K562 (cell line): ENCODE measurements around the gene INO80E. TPM values are rescaled to one million over a fixed set of nuclear protein-coding genes. Genes with fewer than 3 reads are reported as not detected.

Source experiments
- ATAC-seq: fragments of 200-7000 bp; cut with Tn5 transposase; 3 replicates; pipeline ENCODE4 v1.9.1; 2020; ENCODE audit warnings: moderate library complexity
- BruUV-seq: library from RNA; stranded (reverse); fragments of 400-500 nt; replicated peaks from 2 replicates; lab custom pipeline; 2021; lab: Mats Ljungman, UMichigan
- CTCF ChIA-PET: fragments of 300-600 bp; formaldehyde crosslinking; extraction: SDS; loops from one replicate; lab custom pipeline; 2021; ENCODE audit warnings: low intra/inter-chr PET ratio; lab: Yijun Ruan, JAX
- POLR2A ChIA-PET: fragments of 300-600, 350-650 bp; sonication (Branson Sonifier 250); formaldehyde crosslinking; extraction: SDS; loops from one replicate; lab custom pipeline; 2021; ENCODE audit warnings: antibody characterized with exemption, inconsistent platforms; lab: Yijun Ruan, JAX
- DNase-seq, 4 experiments: peaks; one replicate each; pipeline versions ENCODE4 v3.0.0 to v3.0.0-alpha.2; 2011 to 2018; ENCODE audit warnings: low spot score in 3 of 4, mixed read lengths in 3 of 4; ENCODE audit errors: extremely low read depth in 1 of 4
- FAIRE-seq: peaks from 2 replicates; lab custom pipeline; 2011; peaks lifted over from hg19 to GRCh38; lab: Jason Lieb, UNC
- H2AFZ ChIP-seq: 2 replicates; pipeline ENCODE4 v1.6.0; 2011; ENCODE audit warnings: low read depth, low read length, control low read depth, inconsistent platforms
- H3K27ac ChIP-seq: fragments of 200-600 bp; 3 replicates; pipeline ENCODE4 v1.8.0; 2011; ENCODE audit warnings: low read depth, mild to moderate bottlenecking, control low read depth, inconsistent platforms, low read length, moderate library complexity, mixed read lengths; ENCODE audit errors: extremely low read depth
- H3K27me3 ChIP-seq, 2 experiments: fragments of 300-600 bp in 1 of 2; 2 replicates in 1 of 2; 3 replicates in 1 of 2; pipeline versions ENCODE4 v1.6.0 to v1.8.0; 2011; ENCODE audit warnings: inconsistent platforms in 2 of 2, low read length in 2 of 2, mild to moderate bottlenecking in 1 of 2, mixed read lengths in 1 of 2, moderate library complexity in 1 of 2; ENCODE audit not compliant: control insufficient read depth in 2 of 2, insufficient read depth in 2 of 2
- H3K36me3 ChIP-seq: fragments of 300-600 bp; 3 replicates; pipeline ENCODE4 v1.8.0; 2011; ENCODE audit warnings: mild to moderate bottlenecking, low read length, inconsistent platforms; ENCODE audit not compliant: control insufficient read depth, insufficient read depth
- H3K4me1 ChIP-seq, 2 experiments: fragments of 200-600 bp in 1 of 2; replicated peaks in 1 of 2; 2 replicates in 1 of 2; 3 replicates in 1 of 2; pipeline versions ENCODE4 v1.5.1 to v1.8.0; 2011; ENCODE audit warnings: inconsistent platforms in 2 of 2, low read length in 2 of 2, mild to moderate bottlenecking in 1 of 2, mixed read lengths in 1 of 2, moderate library complexity in 1 of 2; ENCODE audit not compliant: control insufficient read depth in 2 of 2, insufficient read depth in 2 of 2
- H3K4me2 ChIP-seq: 2 replicates; pipeline ENCODE4 v1.6.1; 2011; ENCODE audit warnings: low read length, control low read depth, inconsistent platforms, mixed read lengths; ENCODE audit not compliant: insufficient read depth
- H3K4me3 ChIP-seq: fragments of 200-600 bp; sonication (generic), shearing (Covaris generic); 2 replicates; pipeline ENCODE4 v1.5.1; 2016; ENCODE audit warnings: control low read depth, inconsistent platforms
- H3K79me2 ChIP-seq: fragments of 200-600 bp; 3 replicates; pipeline ENCODE4 v1.8.0; 2011; ENCODE audit warnings: low read length, inconsistent platforms; ENCODE audit not compliant: control insufficient read depth, insufficient read depth
- H3K9ac ChIP-seq, 2 experiments: 2 replicates each; pipeline versions ENCODE4 v1.6.0 to v1.6.1; 2011; ENCODE audit warnings: low read depth in 2 of 2, low read length in 2 of 2, control low read depth in 1 of 2, inconsistent platforms in 1 of 2, mild to moderate bottlenecking in 1 of 2, mixed read lengths in 1 of 2; ENCODE audit not compliant: insufficient read depth in 1 of 2
- H3K9me1 ChIP-seq: one replicate; pipeline ENCODE4 v1.6.0; 2011; ENCODE audit warnings: inconsistent platforms, mild to moderate bottlenecking, low read length, moderate library complexity; ENCODE audit not compliant: control insufficient read depth, insufficient read depth
- H3K9me3 ChIP-seq: replicated peaks from 2 replicates; pipeline ENCODE4 v1.5.1; 2011; ENCODE audit warnings: low read depth, low read length, inconsistent platforms; ENCODE audit not compliant: control insufficient read depth, insufficient read depth
- H4K20me1 ChIP-seq: replicated peaks from 2 replicates; pipeline ENCODE4 v1.6.1; 2011; ENCODE audit warnings: low read length, inconsistent platforms, mixed read lengths; ENCODE audit not compliant: control insufficient read depth, insufficient read depth
- ATF1 ChIP-seq, 2 experiments: fragments of 450-650 bp in 1 of 2; IDR thresholded peaks; 2 replicates each; pipeline ENCODE4 v1.6.1; 2016; ENCODE audit warnings: missing compliant biosample characterization in 1 of 2, missing genetic modification characterization in 1 of 2
- BCL6 ChIP-seq: fragments of 250-450 bp; sonication (Bioruptor Pico); IDR thresholded peaks from 2 replicates; pipeline ENCODE4 v1.4.0; 2020
- CUX1 ChIP-seq: fragments of 200-800 bp; sonication (Bioruptor generic); IDR thresholded peaks from 2 replicates; pipeline ENCODE4 v1.6.1; 2016; ENCODE audit warnings: missing genetic modification characterization, missing compliant biosample characterization
- E2F1 ChIP-seq: sonication (generic); formaldehyde crosslinking; IDR thresholded peaks from 2 replicates; pipeline ENCODE4 v1.8.1; 2023; ENCODE audit warnings: mild to moderate bottlenecking, missing genetic modification reagents, moderate library complexity
- KDM1A ChIP-seq, 2 experiments: fragments of 450-650 bp; IDR thresholded peaks; 2 replicates each; pipeline ENCODE4 v1.6.1; 2016; ENCODE audit warnings: mild to moderate bottlenecking in 2 of 2
- NFE2 ChIP-seq: IDR thresholded peaks from 2 replicates; pipeline ENCODE4 v1.6.1; 2014; ENCODE audit warnings: antibody characterized with exemption, low read depth
- RFX1 ChIP-seq: fragments of 450-650 bp; IDR thresholded peaks from 2 replicates; pipeline ENCODE4 v1.6.1; 2016; ENCODE audit warnings: mild to moderate bottlenecking, moderate library complexity
- STAT5B ChIP-seq: fragments of 250-450 bp; sonication (Bioruptor Pico); IDR thresholded peaks from 2 replicates; pipeline ENCODE4 v1.8.0; 2021; ENCODE audit warnings: mild to moderate bottlenecking, inconsistent platforms
- TAF1 ChIP-seq: IDR thresholded peaks from 2 replicates; pipeline ENCODE4 v1.6.1; 2011; ENCODE audit warnings: mild to moderate bottlenecking, low read length, moderate library complexity; ENCODE audit not compliant: insufficient read depth, control insufficient read depth, severe bottlenecking; ENCODE audit errors: extremely low read depth
- TEAD4 ChIP-seq, 2 experiments: sonication (generic) in 1 of 2; formaldehyde crosslinking in 1 of 2; IDR thresholded peaks; 2 replicates each; pipeline versions ENCODE4 v1.6.1 to v1.8.0; 2012 to 2022; ENCODE audit warnings: borderline replicate concordance in 1 of 2, inconsistent platforms in 1 of 2, low read length in 1 of 2, mild to moderate bottlenecking in 1 of 2, missing genetic modification reagents in 1 of 2
- ZBTB26 ChIP-seq: fragments of 450-650 bp; formaldehyde crosslinking; IDR thresholded peaks from 2 replicates; pipeline ENCODE4 v1.4.0; 2022; ENCODE audit warnings: missing genetic modification characterization
- ZNF316 ChIP-seq: fragments of 450-650 bp; IDR thresholded peaks from 2 replicates; pipeline ENCODE4 v1.6.1; 2016
- ZNF668 ChIP-seq: fragments of 250-450 bp; sonication (Bioruptor Pico); IDR thresholded peaks from 2 replicates; pipeline ENCODE4 v1.8.0; 2022; ENCODE audit warnings: mild to moderate bottlenecking, inconsistent platforms
- ZNF785 ChIP-seq: fragments of 250-450 bp; sonication (Bioruptor Pico); IDR thresholded peaks from 2 replicates; pipeline ENCODE4 v1.4.0; 2020; ENCODE audit warnings: mild to moderate bottlenecking
- ZNF830 ChIP-seq: fragments of 250-450 bp; sonication (Bioruptor Pico); IDR thresholded peaks from 2 replicates; pipeline ENCODE4 v1.5.0; 2021; ENCODE audit warnings: mild to moderate bottlenecking
- WGBS: fragments of 100-300 bp; shearing (Covaris generic); methylation state at CpG from one replicate; pipeline ENCODE4 v1.1.6; 2016; ENCODE audit warnings: low coverage, mixed read lengths; ENCODE audit not compliant: insufficient coverage; ENCODE audit errors: missing lambda C conversion rate; 5-methylcytosine and 5-hydroxymethylcytosine counted together
- in situ Hi-C: fragments of 300-500 bp; cut with MboI; formaldehyde crosslinking; loops from 4 replicates; pipeline ENCODE4 v1.15.0; 2018; ENCODE audit warnings: inconsistent platforms, mixed read lengths
- intact Hi-C: fragments of 100-400 bp; cut with micrococcal nuclease; formaldehyde crosslinking; loops from 2 replicates; pipeline ENCODE4 v1.14.2; 2022
- polyA plus RNA-seq, 8 experiments: library from polyadenylated mRNA; depleted of rRNA in 4 of 8; stranded (reverse) in 5 of 8; unstranded in 3 of 8; fragments of >200 nt; fragmentation: Nextera tagmentation in 2 of 8; fragmentation: Illumina TruSeq in 1 of 8; extraction: Ambion mirVana in 2 of 8; extraction: Trizol in 1 of 8; gene quantifications; 2 replicates each; pipeline versions ENCODE4 v1.2.1 to v1.2.3, GENCODE V29; 2011 to 2014; ENCODE audit warnings: inconsistent platforms in 1 of 8, missing spikeins in 1 of 8
- total RNA-seq, 7 experiments: library from RNA; depleted of rRNA in 6 of 7; stranded (reverse); fragments of >200 nt in 6 of 7; fragmentation: Illumina TruSeq in 2 of 7; extraction: Trizol in 2 of 7; gene quantifications; 2 replicates each; pipeline versions ENCODE4 v1.2.1 to v1.2.3, GENCODE V29; 2011 to 2021; ENCODE audit warnings: low replicate concordance in 1 of 7

INO80E gene
- total and polyA plus RNA-seq, 9 of the 15 experiments (the other 6 are each of a cell fraction or from before 2014, with no cell fraction given) = 0.31 to 102 (median 49.3) TPM

- Histone ChIP-seq H3K27me3 (peaks cover 14 to 54% of the 10 kb centered on the region in 2 experiments; a peak in 4 of 5 replicates), H3K36me3 (no peaks in the 10 kb centered on the region), H3K79me2 (no peaks in the 10 kb centered on the region), H4K20me1 (peaks cover 13% of the 10 kb centered on the region; the same call in 1 of the 2 replicates), H3K27ac (no peak overlapping the region), H3K9ac (no peak overlapping the region), H3K4me1 (peaks cover 0 to 25% of the 10 kb centered on the region in 2 experiments; a peak in 2 of 5 replicates), H3K4me3 (no peak overlapping the region), H2AFZ (no peak overlapping the region), H3K9me1 (peaks cover 3% of the 10 kb centered on the region), H3K9me3 (no peaks in the 10 kb centered on the region), H3K4me2 (no peak overlapping the region)
- ATAC-seq (peak; percentile 28; the same call in 2 of the 3 replicates), FAIRE-seq (peak; percentile 70), DNase-seq (peak; percentile 32 to 57 (median 46))
- no TSS peak for BruUV-seq
- ChIA-PET CTCF (no interaction called here), POLR2A (no interaction called here)
- 8% methylated on average over 7 of the region's 7 CpGs for WGBS
- intact Hi-C loops = no loop called here
- in situ Hi-C loops = no loop called here
- TF ChIP-seq E2F1 (CRISPR knock-in tag) = no peak
- TF ChIP-seq ZNF668 (CRISPR knock-in tag) = no peak
- no peak for TF ChIP-seq BCL6 (CRISPR knock-in tag)
- no peak for TF ChIP-seq TAF1
- TF ChIP-seq STAT5B (CRISPR knock-in tag) = no peak
- peak; percentile 97 to 98 for TF ChIP-seq KDM1A (IDR thresholded peaks at IDR 0.05)
- TF ChIP-seq ZNF316 = peak; percentile 98
- TF ChIP-seq ATF1 (CRISPR knock-in tag; IDR thresholded peaks at IDR 0.05) = no peak
- TF ChIP-seq ATF1 (tag; IDR thresholded peaks at IDR 0.05) = 0 out of 2 replicates have a peak, but pooled peaks have one; percentile 16
- peak; percentile 59; the same call in 1 of the 2 replicates for TF ChIP-seq TEAD4 (IDR thresholded peaks at IDR 0.05; ENCODE audit: low read length)
- TF ChIP-seq TEAD4 (CRISPR knock-in tag; IDR thresholded peaks at IDR 0.05; ENCODE audit: borderline replicate concordance) = no peak
- peak; percentile 58 for TF ChIP-seq NFE2
- no peak for TF ChIP-seq CUX1 (CRISPR knock-in tag)
- no peak for TF ChIP-seq ZNF785 (CRISPR knock-in tag)
- no peak for TF ChIP-seq ZNF830 (CRISPR knock-in tag)
- no peak for TF ChIP-seq ZBTB26 (CRISPR knock-in tag)
- TF ChIP-seq RFX1 = no peak
These were observed 37.2 kb downstream of the INO80E start for GRCh38 chr16:30033270-30033669.
